HG03439 (cell line): Measurements from ENCODE around the gene RHOG.

Experiments
- ATAC-seq: cut with Tn5 transposase; IDR thresholded peaks from one replicate; pipeline ENCODE4 v1.9.1; 2021; ENCODE audit warnings: mild to moderate bottlenecking, moderate library complexity; ENCODE audit not compliant: unreplicated experiment

Gene RHOG

DNA sequence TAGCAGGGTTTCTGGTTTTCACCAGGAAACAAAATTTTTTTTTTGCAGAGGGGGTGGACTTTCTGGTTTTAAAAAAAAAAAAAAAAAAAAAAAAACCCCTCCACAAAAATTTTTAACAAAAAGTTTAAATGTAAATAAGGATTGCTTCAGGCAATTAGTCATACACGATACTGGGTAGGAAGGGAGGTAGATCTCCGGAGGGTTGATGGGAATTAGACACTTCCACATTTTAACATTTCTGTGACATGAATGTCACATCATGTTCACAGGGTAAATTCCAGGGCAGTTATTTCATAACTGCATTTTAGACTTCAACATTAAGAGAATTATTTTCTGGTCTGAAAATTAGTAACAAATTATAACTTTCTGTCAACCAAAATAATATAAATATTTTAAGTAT, 59.3 kb downstream of the RHOG start:
- no peak for ATAC-seq
